A549 (cell line): Measurements from ENCODE around the gene CIDEB. TPM values are rescaled to one million over a fixed set of nuclear protein-coding genes. Genes with fewer than 3 reads are reported as not detected.

Experiments used
- ATAC-seq, 2 experiments: fragments of 200-7000 bp in 1 of 2; fragments of >200 bp in 1 of 2; cut with Nextera tagmentation in 1 of 2; cut with Tn5 transposase in 1 of 2; 3 replicates each; pipeline versions ENCODE4 v1.8.0 to v1.9.1; 2018 to 2020; ENCODE audit warnings: mild to moderate bottlenecking in 1 of 2, moderate library complexity in 1 of 2
- CTCF ChIA-PET: fragments of 300-600 bp; sonication (Branson Sonifier 250); formaldehyde crosslinking; extraction: SDS; loops from one replicate; lab custom pipeline; 2021; ENCODE audit warnings: antibody characterized with exemption, inconsistent platforms; lab: Yijun Ruan, JAX
- POLR2A ChIA-PET: fragments of 350-600 bp; formaldehyde crosslinking; extraction: SDS; loops from one replicate; lab custom pipeline; 2021; ENCODE audit warnings: antibody characterized with exemption, inconsistent platforms; lab: Yijun Ruan, JAX
- DNase-seq, 2 experiments: peaks; one replicate each; pipeline versions ENCODE4 v3.0.0 to v3.0.0-alpha.2; 2011 to 2016; ENCODE audit warnings: low read depth in 1 of 2, low spot score in 1 of 2
- FAIRE-seq: peaks from 2 replicates; lab custom pipeline; 2011; peaks lifted over from hg19 to GRCh38; lab: Jason Lieb, UNC
- H3K27ac ChIP-seq, 2 experiments: fragments of >200 bp; sonication (Bioruptor Twin); formaldehyde crosslinking; 3 replicates each; pipeline ENCODE4 v1.5.1; 2016 to 2017
- H3K4me1 ChIP-seq: fragments of >200 bp; sonication (Bioruptor Twin); formaldehyde crosslinking; 3 replicates; pipeline ENCODE4 v1.6.1; 2016
- H3K4me2 ChIP-seq: fragments of >200 bp; sonication (Bioruptor Twin); formaldehyde crosslinking; 3 replicates; pipeline ENCODE4 v1.6.1; 2016
- H3K4me3 ChIP-seq: fragments of >200 bp; sonication (Bioruptor Twin); formaldehyde crosslinking; 3 replicates; pipeline ENCODE4 v1.5.1; 2016
- H3K9me3 ChIP-seq: fragments of >200 bp; sonication (Bioruptor Twin); formaldehyde crosslinking; 3 replicates; pipeline ENCODE4 v1.6.1; 2016
- ATOH8 ChIP-seq: fragments of 250-450 bp; sonication (Bioruptor Pico); IDR thresholded peaks from 2 replicates; pipeline ENCODE4 v1.5.0; 2020; ENCODE audit warnings: low read depth, mild to moderate bottlenecking, moderate library complexity
- CBX2 ChIP-seq: fragments of 200-600 bp; sonication (generic); IDR thresholded peaks from 2 replicates; pipeline ENCODE4 v1.6.1; 2016; ENCODE audit warnings: low read depth, mild to moderate bottlenecking, borderline replicate concordance
- CHD4 ChIP-seq: fragments of 200-600 bp; sonication (generic); IDR thresholded peaks from 2 replicates; pipeline ENCODE4 v1.6.1; 2016; ENCODE audit warnings: antibody characterized with exemption, mild to moderate bottlenecking, borderline replicate concordance
- E2F6 ChIP-seq: IDR thresholded peaks from 2 replicates; pipeline ENCODE4 v1.6.1; 2012; ENCODE audit warnings: low read depth, borderline replicate concordance
- EP300 ChIP-seq, 2 experiments: fragments of >200 bp; sonication (Bioruptor Twin); formaldehyde crosslinking; IDR thresholded peaks; 2 replicates in 1 of 2; 3 replicates in 1 of 2; pipeline ENCODE4 v1.6.1; 2016 to 2017
- FOSL2 ChIP-seq, 2 experiments: fragments of 450-650 bp in 1 of 2; fragments of >200 bp in 1 of 2; sonication (Bioruptor Twin) in 1 of 2; formaldehyde crosslinking; IDR thresholded peaks; 2 replicates each; pipeline versions ENCODE4 v1.5.0 to v1.6.1; 2016 to 2020; ENCODE audit warnings: mild to moderate bottlenecking in 1 of 2, moderate library complexity in 1 of 2
- HOXB5 ChIP-seq: fragments of 250-450 bp; sonication (Bioruptor Pico); IDR thresholded peaks from 2 replicates; pipeline ENCODE4 v1.5.0; 2020; ENCODE audit warnings: mild to moderate bottlenecking, moderate library complexity
- MAZ ChIP-seq: fragments of 150-350 bp; IDR thresholded peaks from 2 replicates; pipeline ENCODE4 v1.6.1; 2014; ENCODE audit warnings: antibody characterized with exemption, low read depth, low read length, borderline replicate concordance
- MYC ChIP-seq: IDR thresholded peaks from 2 replicates; pipeline ENCODE4 v1.6.1; 2012; ENCODE audit warnings: mild to moderate bottlenecking, inconsistent platforms, low read length, improper control_type of control experiment, borderline replicate concordance
- NFE2L2 ChIP-seq: fragments of 150-350 bp; conservative IDR thresholded peaks from 2 replicates; pipeline ENCODE4 v1.6.1; 2014; ENCODE audit warnings: low read length
- PHF8 ChIP-seq: fragments of 200-600 bp; sonication (generic); IDR thresholded peaks from 2 replicates; pipeline ENCODE4 v1.6.1; 2016; ENCODE audit warnings: low read depth, mild to moderate bottlenecking, antibody characterized with exemption, moderate library complexity, borderline replicate concordance
- RARB ChIP-seq: fragments of 250-450 bp; sonication (Bioruptor Pico); IDR thresholded peaks from 2 replicates; pipeline ENCODE4 v1.8.0; 2021; ENCODE audit warnings: mild to moderate bottlenecking, moderate library complexity
- REST ChIP-seq: fragments of 200-600 bp; sonication (generic); IDR thresholded peaks from 2 replicates; pipeline ENCODE4 v1.6.1; 2016; ENCODE audit warnings: antibody characterized with exemption, mild to moderate bottlenecking, moderate library complexity
- RNF2 ChIP-seq: fragments of 200-600 bp; sonication (generic); IDR thresholded peaks from 2 replicates; pipeline ENCODE4 v1.6.1; 2016; ENCODE audit warnings: low read depth, mild to moderate bottlenecking, antibody characterized with exemption, moderate library complexity, borderline replicate concordance
- SMC3 ChIP-seq: fragments of >200 bp; sonication (Bioruptor Twin); formaldehyde crosslinking; IDR thresholded peaks from 3 replicates; pipeline ENCODE4 v1.6.1; 2018; ENCODE audit warnings: inconsistent platforms
- TFCP2L1 ChIP-seq: fragments of 250-450 bp; sonication (Bioruptor Pico); IDR thresholded peaks from 2 replicates; pipeline ENCODE4 v1.5.0; 2021; ENCODE audit warnings: mild to moderate bottlenecking
- ZC3H11A ChIP-seq: fragments of 450-650 bp; IDR thresholded peaks from 2 replicates; pipeline ENCODE4 v1.6.1; 2014; ENCODE audit warnings: antibody characterized with exemption, mild to moderate bottlenecking
- WGBS: methylation state at CpG from one replicate; pipeline ENCODE4 v1.1.6; 2017; ENCODE audit errors: missing lambda C conversion rate; 5-methylcytosine and 5-hydroxymethylcytosine counted together
- polyA plus RNA-seq, 4 experiments: library from polyadenylated mRNA; depleted of rRNA in 3 of 4; stranded (reverse); fragments of >200 nt; fragmentation: RNase III in 1 of 4; extraction: RNeasy Plus Mini Kit Qiagen cat#74134 plus additional on column Dnase treatment in 1 of 4; gene quantifications; 2 replicates in 3 of 4; 3 replicates in 1 of 4; pipeline ENCODE4 v1.2.3, GENCODE V29; 2011 to 2017

CIDEB gene
- polyA plus RNA-seq, 2 of the 4 experiments (the other 2 are of a cell fraction) = 0.31 to 0.79 TPM

GRCh38 chr14:24299255-24300191 lies 8.3 kb downstream of the CIDEB start, which contains the start of the genes DHRS1 and NOP9 (continued):
- TF ChIP-seq MAZ (peak; percentile 45; the same call in 1 of the 2 replicates), EP300 (IDR thresholded peaks at IDR 0.05) (no peak), ZC3H11A (no peak), ATOH8 (CRISPR knock-in tag) (no peak), PHF8 (peak; percentile 78; the same call in 1 of the 2 replicates), RNF2 (no peak), MYC (peak; percentile 55; the same call in 1 of the 2 replicates), RARB (CRISPR knock-in tag) (no peak), CBX2 (no peak), SMC3 (no peak), TFCP2L1 (CRISPR knock-in tag) (no peak), NFE2L2 (no peak), CHD4 (no peak), HOXB5 (CRISPR knock-in tag) (no peak)

GRCh38 chr14:24298892-24299254 lies 8.9 kb downstream of the CIDEB start:
- peak overlapping the region; percentile 81 for H3K4me3 ChIP-seq
- H3K4me2 ChIP-seq = peak overlapping the region; percentile 81
- POLR2A ChIA-PET = interaction anchor here (1.1 to 3.4 kb wide), 6 partner anchors 8 to 133 kb away, joined by 4 to 53 read pairs (median 6); partner anchors contain the start of genes CHMP4A, RABGGTA and TINF2
- 35% methylated on average over 7 of the region's 7 CpGs for WGBS
- TF ChIP-seq PHF8 (no peak), NFE2L2 (no peak), FOSL2 (IDR thresholded peaks at IDR 0.05) (no peak), FOSL2 (CRISPR knock-in tag; IDR thresholded peaks at IDR 0.05) (no peak), E2F6 (0 out of 2 replicates have a peak, but pooled peaks have one; percentile 51), REST (no peak)
- H3K27ac ChIP-seq = peak overlapping the region; percentile 82 to 92
- peaks cover 15% of the 10 kb centered on the region; the same call in 2 of the 3 replicates for H3K4me1 ChIP-seq
- no peaks in the 10 kb centered on the region for H3K9me3 ChIP-seq
- no peak for FAIRE-seq
- peak; percentile 60 to 69 for ATAC-seq
- CTCF ChIA-PET = interaction anchor here (0.9 to 46.6 kb wide), 7 partner anchors 12 to 131 kb away, joined by 3 to 1142 read pairs (median 135); partner anchors contain the start of genes CBLN3, CIDEB, KHNYN and LTB4R
- DNase-seq = peak; percentile 42 to 60
